Stimulated activated CD8-positive, alpha-beta memory T cell treated with anti-CD3 and anti-CD28 coated beads, Interleukin-15, amount 100 ng/mL, for 4 hours (primary cell): ENCODE data around the gene JPH2.

Source experiments
- DNase-seq, 2 donors: peaks; one replicate each; pipeline ENCODE4 v3.0.0-alpha.2; 2020; ENCODE audit warnings: low read depth in 2 of 2

Gene JPH2

DNA sequence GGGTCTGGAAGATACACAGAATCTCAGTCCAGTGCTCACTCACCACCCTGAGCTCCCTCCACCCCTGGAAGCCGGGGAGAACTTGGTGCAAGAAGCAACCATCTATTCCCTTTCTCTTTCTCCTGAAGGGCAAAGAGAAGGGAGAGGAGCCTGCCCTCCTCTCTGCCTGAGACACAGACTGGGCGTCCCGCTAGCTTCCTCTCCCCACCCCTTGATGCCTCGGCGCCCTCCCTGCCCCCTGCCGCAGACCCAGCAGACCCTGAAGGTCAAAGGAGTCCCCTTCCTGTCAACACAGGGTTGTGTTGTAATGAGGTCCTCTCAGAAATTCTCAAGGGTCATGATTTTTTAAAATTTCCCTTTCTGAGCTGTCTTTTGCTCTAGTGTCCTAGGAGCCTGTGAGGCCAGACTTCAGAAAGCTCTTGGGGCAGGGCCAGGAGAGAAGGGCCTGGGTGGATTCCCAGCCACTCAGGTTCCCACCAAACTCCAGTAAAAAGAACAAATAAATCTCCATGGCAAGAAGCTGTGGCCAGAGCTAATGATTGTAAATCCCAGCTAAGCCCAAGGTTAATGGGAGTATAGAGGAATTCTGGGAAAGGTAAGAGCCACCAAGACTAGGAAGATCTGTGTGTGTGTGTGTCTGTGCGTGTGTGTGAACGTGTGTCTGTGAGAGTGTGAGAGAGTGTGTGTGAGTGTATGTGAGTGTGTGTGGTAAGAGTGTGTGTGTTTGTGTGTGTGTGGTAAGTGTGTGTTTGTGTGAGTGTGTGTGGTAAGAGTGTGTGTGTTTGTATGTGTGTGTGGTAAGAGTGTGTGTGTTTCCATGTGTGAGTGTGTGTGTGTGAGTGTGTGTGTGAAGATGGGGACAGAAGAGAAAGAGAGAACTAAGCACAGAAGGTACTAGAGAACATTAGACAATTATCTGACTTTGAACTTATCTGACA lies 1.1 kb upstream of the JPH2 start:
- DNase-seq: no peak

DNA sequence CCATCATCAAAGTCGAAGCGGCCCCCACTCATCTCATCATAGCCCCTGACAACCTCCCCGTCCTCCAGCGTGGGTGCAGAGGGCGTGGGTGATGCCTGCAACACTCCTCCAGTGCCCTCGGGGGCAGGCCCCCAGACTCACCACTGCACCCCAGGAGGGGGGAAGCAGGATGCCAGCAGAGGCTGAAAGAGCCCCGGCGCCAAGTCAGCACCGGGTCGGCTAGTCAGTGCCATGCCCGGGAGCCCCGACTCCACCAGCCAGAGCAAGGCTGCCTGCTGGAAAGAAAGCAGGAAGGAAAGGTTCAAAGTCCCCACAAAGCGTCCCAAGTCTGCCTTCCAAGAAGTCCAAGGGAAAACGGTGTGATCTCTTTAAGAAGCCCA lies 324 bp downstream of the JPH2 start:
- no peak for DNase-seq

DNA sequence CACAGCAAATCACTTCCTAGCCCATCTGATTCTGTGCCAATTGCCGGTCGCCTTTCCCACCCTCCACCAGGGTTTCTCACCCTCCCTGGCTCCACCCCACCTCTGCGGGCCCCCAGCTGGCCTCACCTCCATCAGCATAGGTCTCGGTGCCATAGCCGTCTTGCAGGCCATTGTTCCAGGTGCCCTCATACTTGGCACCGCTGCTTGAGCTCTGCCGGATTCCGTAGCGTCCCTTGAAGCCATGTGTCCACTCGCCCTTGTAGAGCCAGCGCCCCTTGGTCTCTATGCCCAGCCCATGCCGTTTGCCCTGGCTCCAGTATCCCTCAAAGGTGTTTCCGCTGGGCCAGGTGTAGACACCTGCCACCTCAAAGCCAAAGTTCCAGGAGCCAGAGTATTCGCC lies 787 bp downstream of the JPH2 start:
- no peak for DNase-seq

DNA sequence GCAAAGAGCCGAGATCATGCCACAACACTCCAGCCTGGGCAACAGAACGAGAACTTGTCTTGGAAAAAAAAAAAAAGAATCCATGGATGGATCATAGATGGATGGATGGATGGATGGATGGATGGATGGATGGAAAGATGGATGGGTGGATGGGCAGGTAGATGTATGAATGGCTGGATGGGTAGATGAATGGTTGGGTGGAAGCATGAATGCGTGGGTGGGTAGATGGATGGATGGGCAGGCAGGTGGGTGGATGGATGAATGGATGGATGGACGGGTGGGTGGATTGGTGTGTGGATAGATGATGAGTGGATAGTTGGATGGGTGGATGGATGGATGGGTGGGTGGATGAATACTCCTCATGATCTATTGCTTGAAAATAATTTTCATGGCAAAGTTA lies 1.4 kb downstream of the JPH2 start:
- no peak for DNase-seq

DNA sequence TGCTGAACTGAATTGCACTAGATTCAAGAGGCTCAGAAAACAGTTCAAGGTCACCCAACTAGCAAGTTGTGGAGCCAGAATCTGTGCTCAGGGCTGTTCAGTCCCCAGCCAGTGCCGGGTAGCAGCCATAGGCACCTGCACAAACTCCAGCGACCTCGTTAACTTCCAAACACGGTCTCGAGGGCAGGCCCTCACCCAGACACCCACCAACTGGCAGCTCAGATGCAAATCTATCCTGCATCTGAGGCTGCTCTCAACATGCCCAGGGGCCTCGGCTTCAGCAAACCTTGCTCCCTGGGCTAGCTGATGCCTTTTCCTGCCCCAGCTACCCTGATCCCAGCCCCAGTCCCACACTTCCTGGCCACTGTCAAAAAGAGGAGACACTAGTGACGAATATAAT lies 3.7 kb downstream of the JPH2 start:
- DNase-seq: no peak

DNA sequence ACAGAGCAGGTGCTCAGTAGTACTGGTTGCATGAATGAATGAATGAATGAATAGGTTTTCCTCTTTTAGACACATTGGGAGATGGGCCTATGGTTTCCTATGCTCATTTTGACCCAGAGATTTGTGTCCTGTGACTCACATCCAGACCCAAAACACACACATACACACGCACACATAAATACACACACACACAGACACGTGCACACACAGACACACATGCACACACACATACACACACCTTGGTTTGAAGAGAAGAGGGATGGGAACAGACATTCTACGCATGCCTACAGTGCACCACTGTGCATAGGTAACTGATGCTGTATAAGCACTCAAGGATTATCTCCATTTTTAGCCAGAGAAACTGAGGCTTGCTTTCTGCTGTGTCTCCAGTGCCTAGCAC lies 4.1 kb downstream of the JPH2 start:
- DNase-seq: no peak

DNA sequence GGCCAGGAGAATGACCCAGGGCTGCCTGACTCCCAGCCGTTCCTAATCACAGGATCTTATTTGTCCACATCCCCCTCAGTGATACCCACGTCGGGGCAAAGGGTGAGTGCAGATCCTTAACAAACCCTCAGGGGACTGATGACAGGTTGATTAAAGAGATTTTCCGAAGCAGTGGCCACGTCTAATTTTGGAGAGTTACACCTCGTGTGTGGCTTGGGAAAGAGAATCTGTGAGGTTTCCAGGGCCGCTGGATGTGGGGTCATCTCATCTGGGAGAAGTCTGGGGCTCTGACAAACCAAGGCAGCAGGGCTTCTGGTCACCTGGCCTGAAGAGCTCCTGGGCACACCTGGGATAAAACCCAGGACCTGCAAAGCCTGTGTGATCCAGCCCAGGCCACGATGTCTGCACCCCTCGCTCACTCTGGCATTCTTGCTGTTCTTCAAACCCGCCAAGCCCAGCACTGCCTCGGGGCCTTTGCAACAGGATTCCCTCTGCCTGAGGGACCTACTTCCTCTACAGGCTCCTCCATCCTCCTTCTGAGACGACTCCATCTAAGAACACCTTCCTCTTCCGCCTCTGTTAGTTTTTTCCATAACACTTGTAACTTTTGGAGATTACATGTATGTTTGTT lies 4.7 kb downstream of the JPH2 start:
- no peak for DNase-seq

DNA sequence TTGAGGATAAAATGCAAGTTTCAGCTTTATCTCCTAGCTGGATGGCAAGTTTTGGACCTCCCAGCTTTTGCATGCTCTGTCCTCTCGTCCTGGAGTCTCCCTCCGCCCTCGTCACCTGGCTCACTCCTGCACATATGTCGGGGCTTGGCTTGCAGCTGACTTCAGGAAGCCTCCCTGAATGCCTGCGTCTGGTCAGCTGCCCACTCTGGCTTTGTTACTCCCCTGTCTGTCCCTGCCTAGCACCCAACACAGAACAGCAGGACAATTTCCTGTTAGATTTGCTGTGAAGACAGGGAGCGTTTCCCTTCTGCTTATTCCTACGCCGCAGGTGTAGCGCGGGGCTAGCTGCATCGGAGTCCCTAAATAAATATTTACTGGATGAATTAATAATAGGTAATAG lies 5.4 kb downstream of the JPH2 start:
- no peak for DNase-seq

DNA sequence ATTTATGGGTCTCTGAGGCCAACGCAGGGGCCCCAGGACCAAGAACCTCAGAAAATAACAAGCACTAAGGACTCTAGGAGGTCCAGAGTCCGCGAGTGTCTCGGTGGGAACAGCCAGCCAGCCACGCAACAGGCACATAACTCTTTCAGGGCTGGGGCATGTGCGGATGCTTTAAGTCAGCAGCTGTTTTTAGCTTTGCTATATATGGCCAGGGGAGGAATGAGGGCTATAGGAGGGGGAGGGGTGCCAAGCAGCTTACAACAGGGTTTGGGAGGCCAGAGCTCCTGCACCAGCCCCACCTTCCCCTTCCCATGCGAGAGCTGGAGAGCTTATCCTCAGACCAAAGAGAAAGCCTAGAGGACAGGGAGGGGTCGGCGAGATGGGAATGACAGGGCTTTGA lies 6.2 kb downstream of the JPH2 start:
- DNase-seq: no peak

DNA sequence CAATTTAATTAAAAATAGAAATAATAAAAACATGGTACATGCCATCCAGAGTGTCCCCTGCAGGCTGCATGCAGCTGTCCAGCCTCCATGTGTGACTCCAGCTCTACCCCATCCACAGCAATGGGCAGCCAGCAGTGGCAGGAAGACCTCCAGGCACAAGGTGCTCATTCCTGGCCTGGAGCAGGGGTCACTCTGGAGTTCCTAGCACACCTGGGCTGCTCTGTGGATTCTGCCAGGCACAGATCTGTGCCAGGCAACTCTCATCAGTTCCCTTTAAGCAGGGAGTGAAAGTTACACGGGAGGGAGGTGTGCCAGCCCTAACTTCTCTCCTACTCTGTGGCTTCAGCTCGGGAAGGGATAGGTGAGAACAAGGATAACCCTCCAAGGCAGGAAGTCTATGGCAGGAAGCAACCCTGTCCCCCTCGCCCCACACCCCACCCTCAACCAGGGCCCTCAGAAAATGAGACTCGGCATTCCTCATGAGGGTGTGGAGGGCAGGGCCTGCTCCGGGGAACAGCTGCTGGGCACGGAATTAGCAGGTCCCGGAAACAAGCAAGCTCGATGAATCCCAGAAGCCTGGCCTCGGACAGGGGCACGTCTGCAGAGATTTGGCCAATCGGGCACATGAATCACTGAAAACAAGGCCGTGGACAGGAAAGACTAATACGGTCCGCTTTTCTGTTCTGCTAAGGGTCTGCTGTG lies 10.0 kb downstream of the JPH2 start:
- no peak for DNase-seq

DNA sequence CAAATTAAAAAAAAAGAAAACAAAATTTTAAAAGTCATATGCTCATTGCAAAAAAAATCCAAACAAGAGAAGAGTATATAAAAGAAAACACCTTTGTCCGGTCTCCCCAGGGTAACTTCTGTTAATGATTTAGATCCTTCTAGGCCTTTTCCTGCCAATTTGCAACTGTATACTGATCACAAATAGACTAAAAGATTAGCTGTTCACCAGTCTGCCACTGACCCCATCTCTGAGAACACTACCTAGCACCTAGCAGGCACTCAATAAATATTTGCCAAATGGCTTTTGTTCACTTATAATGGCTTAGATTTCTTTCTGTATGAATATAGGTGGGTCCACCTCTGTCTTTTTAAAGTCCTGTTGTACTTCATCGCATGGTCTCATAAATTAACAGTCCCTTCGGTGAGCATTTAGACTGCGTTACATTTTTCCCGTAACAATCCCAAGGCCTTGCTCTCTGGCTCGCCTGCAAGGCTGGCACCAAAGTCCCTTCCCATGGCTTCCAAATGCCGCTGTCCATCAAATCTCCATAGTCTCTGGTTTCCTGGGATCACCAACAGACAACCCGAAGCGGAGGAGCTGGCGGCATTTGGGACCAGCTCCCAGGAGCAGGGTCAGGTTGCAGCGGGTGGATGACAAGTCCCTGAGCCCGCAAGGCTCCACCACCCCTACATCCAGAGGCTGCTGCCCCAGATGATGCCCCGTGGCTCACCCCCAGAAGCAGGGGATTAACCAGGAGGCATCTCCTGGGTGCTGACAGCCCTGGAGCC lies 11.8 kb downstream of the JPH2 start:
- DNase-seq: no peak

DNA sequence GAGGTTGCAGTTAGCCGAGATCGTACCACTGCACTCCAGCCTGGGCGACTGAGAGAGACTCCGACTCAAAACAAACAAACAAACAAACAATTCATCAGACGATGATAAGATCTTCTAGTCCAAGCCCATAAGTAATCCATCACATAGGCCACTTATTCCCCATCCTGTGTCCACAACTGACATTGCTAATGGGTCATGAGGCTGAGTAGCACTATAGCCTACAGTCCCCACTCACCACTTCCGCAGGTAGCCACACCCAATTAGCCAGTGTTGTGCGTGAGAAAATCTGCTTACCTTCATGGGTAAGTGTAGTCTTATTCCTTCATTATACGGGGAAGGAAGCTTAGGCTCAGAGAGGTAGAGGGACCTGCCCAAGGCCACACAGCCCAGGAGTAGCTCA lies 13.1 kb downstream of the JPH2 start:
- DNase-seq: no peak

DNA sequence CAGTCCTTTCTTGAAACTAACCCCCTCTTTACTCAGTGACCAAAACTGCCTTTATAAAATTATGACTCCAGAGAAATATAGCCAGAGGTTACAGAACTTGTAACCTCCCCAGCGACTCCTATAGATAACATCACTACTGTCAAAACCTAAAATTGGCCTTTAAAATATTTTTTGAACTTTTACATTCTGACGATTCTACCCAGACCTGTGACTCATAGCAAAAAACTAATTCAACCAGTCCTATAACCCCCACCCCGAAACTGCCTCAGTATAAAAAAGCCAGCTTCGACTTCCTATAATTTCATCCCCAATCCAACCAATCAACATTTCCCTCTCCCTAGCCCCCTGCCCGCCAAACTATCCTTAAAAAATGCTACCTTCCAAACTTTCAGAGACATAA lies 13.9 kb downstream of the JPH2 start:
- no peak for DNase-seq

DNA sequence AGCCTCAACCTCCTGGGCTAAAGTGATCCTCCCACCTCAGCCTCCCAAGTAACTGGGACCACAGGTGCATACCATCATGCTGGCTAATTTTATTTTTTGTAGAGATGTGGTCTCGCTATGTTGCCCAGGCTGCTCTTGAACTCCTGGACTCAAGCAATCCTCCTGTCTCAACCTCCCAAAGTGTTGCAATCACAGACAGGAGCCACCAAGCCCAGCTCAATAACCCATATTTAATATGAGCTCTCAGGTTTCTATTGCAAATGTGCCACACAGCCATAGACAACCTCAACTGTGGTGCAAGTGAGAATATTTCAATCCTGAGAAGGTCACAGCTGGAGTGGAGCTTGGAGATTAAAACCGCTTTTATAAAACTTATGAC lies 14.4 kb downstream of the JPH2 start:
- DNase-seq: no peak

DNA sequence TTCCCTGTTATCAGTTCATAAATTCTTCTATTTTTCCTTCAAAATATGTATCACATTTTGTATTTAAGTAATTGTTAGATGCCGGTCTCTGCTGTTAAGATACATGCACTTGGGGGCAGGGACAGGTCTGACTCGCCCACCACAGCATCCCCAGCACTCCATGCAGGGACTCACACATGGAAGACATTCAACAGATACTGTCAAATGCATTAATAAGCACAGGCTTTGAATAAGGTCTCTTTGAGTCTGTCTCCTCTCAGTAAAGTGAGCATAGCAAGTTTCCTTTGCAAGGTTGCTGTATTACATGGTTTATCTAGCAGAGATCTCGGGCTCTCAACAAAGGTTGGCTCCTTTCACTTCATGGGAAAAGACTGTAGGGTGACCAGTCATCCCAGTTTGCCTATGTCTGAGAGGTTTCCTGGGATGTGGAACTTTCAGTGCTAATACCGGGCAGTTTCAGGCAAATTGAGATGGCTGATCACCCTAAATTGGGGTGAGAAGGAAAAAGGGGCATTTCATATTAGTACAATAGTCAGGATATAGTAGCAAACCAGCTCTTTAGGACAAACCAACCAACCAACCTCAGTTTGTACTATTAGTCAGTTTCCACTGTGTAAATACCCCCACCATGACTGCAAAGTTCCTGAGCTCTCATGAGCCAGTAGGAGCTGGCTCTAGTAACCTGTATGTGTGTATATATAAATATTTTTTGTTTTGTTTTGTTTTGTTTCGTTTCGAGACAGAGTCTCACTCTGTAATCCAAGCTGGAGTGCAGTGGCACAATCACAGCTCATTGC lies 15.0 kb downstream of the JPH2 start:
- DNase-seq: no peak

DNA sequence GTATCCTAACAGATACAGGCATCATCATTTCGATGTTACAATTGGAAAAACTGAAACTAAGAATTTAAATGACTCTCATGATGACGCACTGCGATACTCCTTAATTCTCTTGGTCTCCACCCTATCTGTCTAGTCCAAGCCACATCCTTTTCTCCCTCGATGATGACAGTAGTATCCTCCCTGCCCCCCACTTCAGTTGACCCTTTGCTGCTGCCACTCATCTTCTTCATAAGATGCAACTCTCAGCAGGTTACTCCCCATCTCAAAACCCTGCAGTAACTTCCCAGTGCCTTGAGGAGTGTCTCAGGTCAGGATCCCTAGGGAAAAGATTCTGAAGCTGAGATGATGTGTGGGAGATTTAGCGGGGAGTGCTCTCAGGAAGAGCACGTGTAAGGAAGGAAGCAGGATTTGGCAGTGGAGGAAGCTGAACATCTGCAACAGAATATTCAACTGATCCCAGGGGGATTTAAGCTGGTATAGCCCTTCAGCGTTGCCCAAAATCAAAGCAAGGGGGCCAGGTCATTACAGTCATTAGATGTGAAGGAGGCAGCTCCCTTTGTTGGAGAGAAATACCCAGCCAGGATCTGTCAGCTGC lies 16.1 kb downstream of the JPH2 start:
- no peak for DNase-seq

DNA sequence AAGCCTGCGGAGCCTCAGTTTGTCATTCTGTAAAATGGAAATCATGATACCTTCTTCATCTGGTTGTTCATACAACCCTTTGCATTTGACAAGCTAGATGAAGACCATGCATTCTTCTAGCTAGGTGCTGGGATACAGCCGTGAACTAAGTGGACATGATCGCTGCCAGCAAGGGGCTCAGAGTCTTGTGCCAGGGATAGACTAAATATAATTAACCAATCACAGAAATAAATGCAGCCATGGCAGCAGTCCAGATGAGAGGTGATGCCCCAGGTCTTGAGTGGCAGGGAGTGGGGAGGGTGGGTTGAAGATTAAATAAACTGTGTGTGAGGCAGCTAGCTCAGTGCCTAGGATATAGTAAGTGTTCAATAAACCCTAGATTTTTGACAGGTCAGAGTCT lies 19.3 kb downstream of the JPH2 start:
- no peak for DNase-seq

DNA sequence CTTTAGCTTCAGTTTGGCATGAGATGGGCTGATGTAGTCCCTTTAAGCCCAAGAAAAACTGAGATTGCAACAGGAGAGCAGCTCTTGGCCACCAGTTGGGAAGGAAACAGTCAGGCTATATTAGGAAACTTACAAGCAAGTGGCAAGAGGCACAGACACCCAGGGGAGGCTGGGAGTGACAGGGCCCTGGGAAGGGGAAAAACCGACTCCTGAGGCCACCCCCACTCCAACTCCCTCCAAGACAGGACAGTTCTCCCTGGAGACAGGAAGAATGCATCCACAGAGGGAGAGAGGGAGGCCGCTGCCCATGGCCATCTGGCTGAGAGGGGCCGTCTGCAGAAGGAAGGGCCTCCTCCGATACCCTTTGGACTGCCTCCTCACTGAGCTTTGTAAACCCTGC lies 20.5 kb downstream of the JPH2 start:
- no peak for DNase-seq

DNA sequence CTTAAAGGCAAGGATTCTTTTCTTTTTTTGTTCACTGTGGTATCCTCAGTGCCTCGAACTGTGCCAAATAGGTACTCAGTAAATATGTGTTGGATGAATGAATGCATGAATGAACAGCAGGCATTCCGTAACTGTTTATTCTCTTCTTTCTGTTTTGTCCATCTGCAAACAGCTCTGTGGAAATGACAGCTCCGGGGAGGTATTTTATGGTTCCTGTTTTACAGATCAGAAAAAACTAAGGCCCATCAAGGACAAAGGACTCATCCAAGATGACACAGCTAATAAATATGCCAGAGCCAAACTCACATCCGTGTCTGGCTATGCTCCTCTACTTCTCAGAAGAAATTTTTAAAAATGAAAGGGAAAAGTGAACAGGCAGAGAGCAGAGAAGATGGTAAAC lies 21.0 kb downstream of the JPH2 start:
- DNase-seq: no peak

DNA sequence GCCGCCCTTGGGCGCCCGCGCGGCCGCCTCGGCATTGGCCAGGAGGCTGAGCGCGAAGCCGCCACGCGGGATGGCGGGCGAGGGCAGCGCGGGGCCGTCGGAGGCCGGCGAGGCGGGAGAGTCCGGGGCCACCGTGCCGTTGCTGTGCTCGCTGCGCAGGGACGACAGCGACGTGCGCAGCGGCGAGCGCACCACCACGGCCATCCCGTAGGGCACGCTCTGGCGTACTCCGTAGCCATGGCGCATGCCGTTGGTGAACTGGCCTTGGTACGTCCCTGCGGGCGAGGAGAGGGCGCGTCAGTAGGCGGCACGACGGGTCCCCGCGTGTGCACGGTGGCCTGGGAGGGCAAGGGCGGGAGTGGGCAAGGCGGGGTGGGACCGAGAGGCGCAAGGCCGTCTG lies 26.9 kb downstream of the JPH2 start:
- no peak for DNase-seq

DNA sequence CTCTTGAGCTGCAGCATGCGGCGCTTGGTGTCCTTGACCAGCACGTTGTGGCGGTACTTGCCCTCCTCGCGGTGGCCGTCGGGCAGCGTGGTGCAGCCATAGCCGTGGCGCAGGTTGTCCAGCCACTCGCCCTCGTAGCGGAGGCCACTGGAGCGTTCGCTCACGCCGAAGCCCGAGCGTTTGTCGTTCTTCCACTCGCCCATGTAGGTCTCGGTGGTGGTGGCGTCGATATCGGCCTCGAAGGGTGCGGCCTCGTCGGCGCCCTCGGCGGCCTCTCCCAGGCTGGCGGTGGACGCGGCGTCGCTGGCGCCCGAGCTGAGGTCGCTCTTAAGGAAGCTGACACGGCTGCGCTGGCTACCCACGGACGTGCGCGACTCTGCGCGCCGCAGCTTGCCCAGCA lies 27.3 kb downstream of the JPH2 start:
- no peak for DNase-seq
